GM19023 (cell line): ENCODE data around the gene ZFYVE28.
"Not testable (repeated sequence)": the region's sequence is repeated elsewhere in the genome, so short reads cannot be mapped to it uniquely, and the experiment has no call there.

Source experiments
- ATAC-seq: cut with Tn5 transposase; IDR thresholded peaks from one replicate; pipeline ENCODE4 v1.9.1; 2021; ENCODE audit warnings: mild to moderate bottlenecking, moderate library complexity; ENCODE audit not compliant: unreplicated experiment

ZFYVE28 gene

DNA sequence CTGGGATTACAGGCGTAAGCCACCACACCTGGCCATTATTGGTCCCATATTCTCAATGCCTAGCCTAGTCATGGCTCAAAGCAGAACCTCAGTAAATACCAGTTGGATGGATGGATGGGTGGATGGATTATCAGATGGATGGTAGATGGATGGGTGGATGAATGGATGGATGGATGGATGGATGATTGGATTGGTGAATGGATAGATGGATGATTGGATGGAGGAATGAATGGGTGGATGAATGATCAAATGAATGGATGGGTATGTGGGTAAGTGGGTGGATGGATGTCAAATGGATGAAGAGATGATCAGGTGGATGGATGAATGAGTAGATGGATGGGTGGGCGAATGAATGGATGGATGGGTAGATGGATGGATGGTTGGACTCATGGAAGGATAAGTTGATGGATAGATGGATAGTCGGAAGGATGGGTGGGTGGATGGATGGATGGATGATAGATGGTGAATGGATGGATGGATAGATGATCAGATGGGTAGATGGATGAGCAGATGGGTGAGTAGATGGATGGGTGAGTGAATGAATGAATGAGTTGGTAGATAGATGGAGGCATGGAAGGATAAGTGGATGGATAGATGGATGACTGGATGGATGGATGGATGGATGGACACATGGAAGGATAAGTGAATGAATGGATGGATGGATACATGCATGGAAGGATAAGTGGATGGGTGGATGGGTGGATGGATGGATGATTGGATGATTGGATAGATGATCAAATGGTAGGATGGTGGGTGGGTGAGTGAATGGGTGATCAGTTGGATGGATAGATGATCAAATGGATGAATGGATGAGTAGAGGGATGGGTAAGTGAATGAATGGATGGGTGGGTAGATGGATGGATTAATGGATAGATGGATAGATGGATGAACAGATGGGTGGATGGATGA, 28.5 kb upstream of the ZFYVE28 start:
- no peak for ATAC-seq

DNA sequence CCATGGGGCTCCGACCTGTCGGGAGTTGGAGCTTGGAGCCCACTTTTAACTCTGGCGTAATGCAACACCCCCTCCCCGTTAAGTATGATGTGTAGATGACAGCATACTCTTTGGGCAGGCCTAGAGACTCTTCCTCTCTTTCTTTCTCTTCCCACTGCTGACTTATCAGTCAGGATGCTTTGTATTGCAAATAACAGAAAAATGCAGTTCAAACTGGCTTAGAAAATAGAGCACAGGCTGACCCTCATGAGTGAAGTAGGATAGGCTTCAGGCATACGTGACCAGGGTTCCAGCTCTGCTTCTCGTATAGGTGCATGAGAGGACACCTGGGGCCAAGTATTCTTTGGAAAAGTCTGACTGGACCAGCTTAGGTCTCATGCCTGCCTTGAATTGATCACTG, 27.1 kb upstream of the ZFYVE28 start:
- no peak for ATAC-seq

DNA sequence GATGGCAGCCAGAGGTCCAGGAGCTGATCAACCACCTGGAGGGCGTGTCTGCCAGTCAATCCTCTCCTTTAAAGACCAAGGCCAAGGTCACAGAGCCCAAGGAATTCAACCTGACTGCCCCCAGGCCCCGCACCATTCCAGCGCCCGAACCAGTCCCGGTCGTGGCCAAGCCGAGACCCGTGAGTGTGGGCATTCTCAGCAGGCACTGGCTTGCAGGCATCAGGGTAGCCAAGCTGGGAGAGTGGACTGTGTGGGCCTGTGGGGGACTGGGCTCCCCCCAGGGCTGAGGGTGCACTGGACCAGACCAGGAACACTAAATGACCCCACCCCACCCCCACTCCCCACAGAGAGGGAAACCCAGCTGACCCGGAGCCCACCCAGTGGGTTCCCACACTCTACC, 26.7 kb upstream of the ZFYVE28 start:
- ATAC-seq, result no peak

DNA sequence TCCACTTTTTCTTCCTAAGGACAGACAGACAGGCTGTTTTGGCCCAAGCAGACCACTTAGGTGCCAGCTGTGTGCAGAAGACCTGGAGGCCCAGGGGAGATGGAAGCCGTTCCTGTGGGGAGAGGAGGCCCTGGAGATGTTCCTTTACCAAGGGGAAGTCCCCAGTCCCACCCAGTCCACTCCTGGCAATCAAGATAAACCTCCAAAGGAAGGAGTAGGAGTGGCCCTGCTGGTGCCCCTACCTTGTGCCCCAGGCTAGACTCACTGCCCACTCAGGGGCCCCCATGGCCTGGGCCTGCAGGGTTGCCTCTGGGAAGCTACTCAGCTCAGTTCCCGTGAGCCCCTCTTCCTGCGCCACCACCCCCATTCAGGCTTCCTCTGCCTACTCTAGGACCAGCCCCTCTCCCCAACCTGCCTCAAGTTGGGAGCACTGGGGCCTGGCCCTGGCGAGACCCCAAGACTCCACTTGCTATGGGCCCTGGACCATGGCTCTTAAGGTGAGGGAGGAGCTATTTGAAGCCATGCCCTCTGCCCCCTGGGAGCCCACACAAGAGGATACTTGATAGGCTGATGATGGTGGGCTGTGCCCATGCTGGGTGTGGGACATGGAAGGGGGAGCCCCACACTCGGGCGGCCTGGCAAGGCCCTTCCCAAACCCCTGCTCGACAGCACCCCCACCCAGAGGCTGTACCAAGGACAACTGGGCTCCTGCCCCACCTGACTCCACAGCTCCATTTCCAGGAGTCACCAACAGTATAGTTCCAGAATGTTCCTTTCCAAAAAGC, 25.7 kb upstream of the ZFYVE28 start:
- ATAC-seq, result no peak

DNA sequence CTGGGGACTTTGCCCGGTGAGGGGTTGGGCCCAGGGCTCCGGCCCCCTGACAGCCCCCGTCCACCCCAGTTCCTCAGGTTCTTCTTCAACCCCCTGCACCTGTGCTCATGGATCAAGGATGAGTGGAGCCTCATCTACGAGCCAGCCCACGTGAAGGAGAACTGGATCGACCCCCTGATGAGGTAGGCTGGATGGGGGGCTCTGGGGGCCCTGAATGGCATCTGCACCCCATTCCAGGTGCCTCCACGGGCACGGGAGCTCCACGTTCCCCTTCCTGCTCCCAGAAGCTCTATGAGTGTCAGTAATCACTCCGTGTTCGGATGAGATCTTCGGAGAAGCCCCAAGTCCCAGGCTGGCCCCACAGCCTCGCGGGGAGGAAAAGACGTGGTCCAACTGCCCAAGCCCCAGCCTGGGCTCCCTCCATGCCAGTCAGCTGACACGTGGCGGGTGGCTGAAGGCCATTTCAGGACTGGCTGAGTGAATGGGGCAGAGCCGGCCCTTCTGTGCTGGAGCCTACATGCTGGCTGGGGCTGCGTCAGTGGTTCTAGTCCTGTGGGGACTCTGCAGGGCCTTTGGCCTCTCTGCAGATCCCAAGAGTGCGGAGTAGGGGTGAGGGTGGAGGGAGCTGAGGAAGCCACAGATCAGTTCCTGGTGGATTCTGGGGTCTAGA, 24.8 kb upstream of the ZFYVE28 start:
- no peak for ATAC-seq

DNA sequence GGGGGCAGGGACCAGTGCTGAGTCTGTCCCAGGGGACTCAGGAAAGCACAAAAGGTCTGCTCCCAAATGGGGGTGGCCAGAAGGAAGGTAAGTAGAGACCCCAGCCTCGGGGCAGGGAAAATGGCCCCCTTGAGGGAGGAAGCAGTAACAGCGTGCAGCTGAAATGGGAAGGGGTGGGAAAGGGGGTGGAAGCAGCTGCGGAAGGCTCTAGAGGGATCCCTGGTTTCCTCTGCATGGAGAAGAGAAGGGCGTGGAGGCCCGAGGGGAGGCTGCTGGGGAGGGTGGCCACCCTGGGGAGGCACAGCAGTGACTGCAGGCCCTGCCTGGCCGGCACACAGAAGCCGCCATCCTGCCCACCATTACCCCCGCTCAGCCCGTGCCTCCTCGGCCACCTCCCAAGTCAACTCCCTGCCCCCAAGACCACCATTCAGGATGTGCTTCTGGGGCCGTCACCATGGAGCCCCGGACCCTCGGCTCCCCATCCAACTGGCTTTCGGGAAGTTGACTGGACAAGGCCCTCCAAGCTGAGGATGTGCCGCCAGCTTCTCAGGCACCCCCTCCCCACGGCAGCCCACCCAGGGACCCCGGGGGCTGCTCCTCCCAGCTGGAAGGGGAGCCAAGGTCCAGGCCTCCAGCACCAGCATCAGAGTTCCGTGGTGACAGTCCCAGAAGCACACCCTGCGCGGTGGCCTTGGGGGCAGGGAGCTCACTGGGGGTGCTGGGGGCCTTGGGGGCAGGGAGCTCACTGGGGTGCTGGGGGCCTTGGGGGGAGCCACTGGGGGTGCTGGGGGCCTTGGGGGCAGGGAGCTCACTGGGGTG, 23.9 kb upstream of the ZFYVE28 start:
- ATAC-seq, result no peak

DNA sequence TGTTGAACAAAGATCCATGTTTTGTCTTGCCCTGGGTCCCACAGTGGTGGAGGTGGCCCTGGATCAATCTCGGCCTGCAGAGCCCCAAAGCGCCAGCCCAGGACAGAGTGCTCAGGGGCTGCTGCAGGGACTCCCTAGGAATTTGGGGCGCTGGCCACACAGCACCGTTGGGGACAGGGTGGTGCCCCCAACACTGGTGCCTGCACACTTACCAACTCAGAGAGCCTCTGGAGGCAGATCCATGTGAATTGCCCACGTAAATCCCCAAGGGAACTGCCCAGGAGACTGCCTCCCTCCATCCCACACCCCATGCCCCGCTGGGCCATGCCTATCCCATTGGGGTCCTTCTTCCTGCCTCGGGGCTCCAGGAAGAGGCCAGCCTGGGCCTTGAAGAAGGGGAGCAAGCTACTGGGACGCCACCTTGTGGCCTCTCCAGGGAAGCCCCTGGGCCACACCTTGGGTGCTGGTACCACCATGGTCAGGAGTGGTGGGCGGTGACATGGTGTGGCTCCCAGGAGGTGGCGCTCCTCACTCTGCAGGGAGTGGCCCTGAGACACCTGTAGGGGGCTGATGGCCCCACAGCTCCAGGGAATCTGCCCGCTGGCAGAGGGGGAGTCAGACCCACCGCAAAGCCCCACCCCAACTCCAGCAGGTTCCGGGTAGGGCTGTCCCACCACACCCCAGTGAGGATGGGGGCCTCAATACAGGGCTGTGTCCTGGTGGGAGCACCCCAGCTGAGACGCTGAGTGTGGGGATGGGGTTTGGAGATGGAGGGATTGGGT, 23.1 kb upstream of the ZFYVE28 start:
- ATAC-seq, result peak; percentile 79

DNA sequence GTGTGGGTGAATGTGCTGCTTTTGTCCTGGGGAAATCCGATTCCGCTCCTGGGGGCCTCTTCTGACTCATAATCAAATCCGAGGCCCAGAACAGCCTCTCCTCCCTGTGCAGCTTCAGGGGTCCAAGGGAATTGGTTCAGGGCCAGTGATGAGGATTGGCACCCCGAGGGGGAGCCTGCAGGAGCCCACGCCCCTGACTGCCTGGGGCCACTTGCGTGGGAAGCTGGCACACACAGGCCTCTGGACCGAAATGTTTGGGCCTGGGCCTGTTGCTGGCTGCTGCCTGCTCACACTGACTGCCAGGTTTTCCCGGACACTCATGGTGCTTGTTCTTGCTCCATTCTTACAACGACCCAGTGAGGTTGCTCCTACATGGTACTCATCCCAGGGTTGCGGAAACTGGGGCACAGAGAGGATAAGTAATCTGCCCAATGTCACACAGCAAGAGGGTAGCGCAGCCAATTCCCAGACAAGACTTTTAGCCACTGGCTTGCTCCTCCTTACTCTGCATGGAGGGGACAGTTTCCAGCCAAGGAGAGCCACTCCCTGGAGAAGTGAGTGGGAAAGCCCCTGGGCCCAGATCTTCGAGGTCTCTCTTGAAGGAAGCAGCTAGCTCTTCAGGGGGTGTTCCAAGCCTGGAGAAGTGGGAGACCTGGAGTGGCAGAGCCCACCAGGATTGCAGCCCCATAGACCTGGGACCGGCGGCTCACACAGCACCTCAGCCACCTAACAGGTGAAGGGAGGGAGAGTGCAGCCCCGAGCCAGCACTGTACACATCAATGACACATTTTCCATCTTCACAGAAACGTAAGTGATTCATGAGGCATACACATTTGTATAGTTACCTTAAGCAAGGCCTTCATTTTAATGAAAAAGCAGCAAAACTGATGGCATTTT, 20.6 kb upstream of the ZFYVE28 start:
- ATAC-seq, result no peak

DNA sequence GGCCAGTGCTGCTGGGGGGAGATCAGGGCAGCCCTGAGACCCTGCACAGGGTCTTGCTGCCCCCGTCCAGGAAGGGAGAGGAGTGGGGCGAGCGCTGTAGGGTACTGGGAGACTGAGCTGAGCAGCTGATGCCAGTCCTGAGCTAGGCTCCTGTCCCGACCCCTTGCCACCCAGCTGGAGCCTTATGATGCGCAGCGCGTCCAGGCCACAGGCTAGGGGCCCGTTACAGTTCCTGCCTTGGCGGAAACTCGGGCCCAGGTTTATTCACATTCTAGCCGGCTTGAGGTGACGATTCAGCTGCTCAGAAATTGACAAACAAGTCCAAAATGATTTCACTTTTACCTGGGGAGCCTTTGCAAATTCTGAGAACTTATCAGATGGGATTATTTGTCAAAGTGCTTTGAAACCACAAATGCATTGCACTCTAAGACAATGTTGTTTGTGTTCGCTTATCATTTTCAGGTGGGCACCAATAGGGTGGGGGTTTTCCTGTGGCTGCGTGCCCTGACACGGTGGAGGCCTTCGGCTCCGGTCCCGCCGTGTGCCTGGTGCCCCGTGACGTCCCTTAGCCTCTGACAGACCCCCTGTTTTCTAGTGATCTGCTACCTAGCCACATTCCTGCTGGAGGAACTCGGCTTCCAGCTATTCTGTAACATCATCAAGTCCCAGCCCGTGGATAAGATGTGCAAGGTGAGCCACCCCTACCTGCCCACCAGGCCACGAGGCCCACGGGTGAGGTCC, 19.2 kb upstream of the ZFYVE28 start:
- ATAC-seq, result no peak

DNA sequence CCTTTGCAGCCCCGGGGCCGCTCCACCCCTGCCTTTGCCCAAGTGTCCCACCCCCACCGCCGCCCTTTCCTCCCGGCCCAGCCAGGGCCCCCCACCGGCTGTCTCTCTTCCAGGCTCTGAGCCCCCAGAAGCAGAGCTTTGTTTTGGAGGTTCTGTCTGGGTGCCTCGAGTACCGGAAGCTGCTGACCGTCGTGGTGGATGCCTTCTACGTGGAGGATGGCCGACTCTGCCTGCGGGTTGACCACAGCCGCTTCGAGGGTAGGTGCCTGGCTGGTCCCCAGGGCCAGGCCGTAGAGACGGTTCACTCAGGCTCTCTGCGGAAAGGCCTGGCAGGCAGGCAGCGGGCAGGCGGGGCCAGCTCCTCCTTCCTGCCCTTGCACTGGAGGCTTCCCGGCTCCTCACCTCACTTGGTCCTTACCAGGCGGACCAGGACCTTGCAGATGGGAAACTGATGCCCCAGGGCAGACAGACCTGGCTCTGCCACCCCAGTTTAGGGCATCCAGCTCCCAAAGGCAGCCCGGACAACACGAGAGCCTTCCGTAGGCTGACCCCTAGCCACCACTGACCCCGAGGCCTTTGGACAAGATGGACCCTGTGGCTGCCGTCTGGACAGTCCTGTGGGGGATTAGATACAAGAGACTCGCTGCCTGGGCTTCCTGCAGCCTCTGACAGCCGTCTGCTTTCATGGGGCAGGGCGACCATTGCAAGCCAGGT, 18.5 kb upstream of the ZFYVE28 start:
- no peak for ATAC-seq

DNA sequence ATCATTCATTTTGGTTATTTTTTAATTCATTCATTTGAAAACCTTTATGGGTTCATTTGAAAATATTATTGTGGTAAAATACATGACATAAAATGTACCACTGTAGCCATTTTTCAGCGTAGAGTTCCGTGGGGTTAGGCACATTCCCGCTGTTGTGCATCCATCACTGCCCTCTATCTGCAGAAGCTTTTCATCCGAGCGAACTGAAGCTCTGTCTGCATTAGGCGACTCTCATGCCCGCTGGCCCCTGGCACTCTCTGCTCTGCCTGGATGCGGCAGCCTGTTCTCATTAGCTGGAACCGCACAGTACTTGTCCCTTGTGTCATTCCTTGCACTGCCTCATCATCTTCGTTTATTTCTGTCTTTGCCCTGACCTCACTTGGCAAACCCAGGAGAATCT, 17.9 kb upstream of the ZFYVE28 start:
- ATAC-seq, result no peak

DNA sequence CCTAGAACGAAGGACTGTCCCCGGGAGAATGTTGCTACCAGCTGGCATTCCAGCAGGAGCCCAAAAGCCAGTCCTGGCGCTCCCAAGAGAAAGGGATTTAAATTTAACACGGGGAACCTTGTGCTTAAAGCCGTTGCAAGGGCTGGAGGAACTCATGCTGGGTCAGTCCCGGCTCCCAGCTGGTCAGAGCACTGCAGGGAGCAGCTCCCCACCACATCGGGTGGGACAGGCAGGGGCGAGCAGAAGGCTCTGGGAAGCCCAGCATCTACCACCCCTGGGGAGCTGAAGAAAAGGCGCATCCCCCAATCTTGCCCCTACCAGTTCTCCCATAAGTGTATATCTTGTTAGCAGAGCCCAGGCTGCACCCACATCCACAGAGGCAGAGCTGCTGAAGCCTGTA, 16.0 kb upstream of the ZFYVE28 start:
- ATAC-seq, result no peak

DNA sequence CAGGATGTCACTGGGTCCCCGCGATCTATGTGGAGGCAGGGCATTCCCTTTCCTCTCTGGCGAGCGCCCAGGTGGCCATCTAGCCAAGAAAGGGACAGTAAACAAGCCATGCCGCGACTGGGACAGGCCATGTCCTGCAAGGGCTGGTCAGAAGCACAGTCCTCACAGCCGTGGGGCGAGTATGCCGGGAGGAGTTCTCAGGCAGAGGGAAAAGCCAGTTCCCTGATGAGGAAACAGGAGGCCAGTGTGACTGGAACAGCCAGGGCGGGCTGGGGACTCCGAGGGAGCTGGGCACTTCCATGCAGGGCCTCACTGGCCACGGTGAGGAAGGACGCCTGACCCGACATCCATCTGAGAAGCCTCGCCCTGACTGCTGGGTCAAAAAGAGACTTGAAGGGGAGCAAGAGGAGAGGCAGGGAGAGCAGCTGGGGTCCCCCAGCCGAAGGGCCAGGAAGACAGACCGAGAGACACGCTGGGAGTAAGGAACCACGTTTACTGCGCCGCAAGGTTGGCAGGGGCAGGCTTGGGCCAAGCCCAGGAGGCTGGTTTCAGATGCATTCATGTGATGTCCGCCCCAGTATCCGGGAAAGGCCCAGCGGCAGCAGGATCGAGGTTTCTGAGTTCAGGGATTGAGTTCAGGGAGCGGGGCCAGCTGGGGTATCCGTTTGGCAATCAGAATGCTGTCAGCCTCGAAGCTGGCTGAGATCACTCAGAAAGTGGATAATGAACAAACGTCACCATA, 15.3 kb upstream of the ZFYVE28 start:
- ATAC-seq, result no peak

DNA sequence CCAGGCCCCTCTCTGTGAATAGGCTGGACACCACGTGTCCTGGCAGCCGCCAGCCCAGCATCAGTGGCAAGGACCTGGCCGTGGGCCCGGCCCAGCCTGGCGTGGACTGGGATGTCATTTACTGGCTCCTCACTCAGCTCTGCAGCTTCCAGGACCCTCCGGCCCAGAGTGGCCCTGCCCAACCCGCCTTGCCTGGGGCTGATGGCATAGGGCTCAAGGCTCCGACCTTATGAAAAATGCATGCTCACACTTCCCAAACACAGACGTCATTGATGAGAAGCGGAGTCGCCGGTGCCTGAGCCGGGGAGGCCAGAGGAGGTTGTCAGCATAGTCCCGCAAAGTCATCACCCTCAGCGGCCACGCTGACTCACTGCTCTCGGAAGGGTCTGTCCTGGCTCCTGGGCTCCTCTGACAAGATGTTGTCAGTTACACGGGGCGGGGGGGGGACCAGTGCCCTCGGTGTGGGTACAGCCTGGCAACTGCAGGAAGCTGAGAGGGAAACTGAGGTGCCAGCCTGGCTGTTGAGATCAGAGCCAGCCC, 14.6 kb upstream of the ZFYVE28 start:
- no peak for ATAC-seq

DNA sequence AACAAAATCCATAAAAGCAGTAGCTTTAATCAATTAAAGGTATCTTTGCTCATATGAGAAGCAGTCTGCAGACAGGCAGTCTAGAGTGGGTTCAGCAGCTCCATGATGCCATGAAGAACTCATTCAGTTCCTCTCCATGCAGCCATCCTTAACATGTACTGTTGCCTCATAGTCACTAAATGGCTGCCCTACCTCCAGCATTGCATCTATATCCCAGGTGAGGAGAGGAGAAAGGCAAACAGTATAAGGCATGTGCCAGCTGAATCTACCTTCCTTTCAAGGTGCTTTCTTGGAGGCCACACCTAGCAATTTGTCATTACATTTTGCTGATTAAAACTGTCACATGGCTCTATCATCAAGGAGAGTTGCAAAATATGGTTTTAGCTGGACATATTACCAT, 13.6 kb upstream of the ZFYVE28 start:
- ATAC-seq, result no peak

DNA sequence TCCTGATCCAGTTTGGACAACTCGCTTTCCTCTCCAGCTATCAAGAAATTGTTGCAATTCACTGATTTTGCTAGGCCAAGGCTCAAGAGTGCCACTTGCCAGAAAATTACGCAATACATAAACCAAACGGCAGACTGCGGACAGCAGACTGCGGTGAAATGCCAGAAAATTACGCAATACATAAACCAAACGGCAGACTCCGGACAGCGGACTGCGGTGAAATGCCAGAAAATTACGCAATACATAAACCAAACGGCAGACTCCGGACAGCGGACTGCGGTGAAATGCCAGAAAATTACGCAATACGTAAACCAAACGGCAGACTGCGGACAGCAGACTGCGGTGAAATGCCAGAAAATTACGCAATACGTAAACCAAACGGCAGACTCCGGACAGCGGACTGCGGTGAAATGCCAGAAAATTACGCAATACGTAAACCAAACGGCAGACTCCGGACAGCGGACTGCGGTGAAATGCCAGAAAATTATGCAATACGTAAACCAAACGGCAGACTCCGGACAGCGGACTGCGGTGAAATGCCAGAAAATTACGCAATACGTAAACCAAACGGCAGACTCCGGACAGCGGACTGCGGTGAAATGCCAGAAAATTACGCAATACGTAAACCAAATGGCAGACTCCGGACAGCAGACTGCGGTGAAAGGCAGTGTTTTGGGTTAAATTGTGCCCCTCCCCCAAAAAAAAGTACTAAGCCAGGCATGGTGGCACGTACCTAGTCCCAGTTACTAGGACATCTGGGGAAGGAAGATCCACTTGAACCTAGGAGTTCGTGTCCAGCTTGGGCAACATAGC, 11.7 kb upstream of the ZFYVE28 start:
- not testable (repeated sequence) for ATAC-seq
